22Rv1 (cell line): ENCODE data around the gene SH3BP5.

ENCODE experiments used
- CTCF ChIP-seq: fragments of 450-650 bp; IDR thresholded peaks from 2 replicates; pipeline ENCODE4 v1.5.1; 2017; ENCODE audit warnings: mild to moderate bottlenecking
- ZFX ChIP-seq: fragments of 450-650 bp; IDR thresholded peaks from 2 replicates; pipeline ENCODE4 v1.6.1; 2017; ENCODE audit warnings: antibody characterized with exemption, borderline replicate concordance

- TF ChIP-seq CTCF (no peak), ZFX (no peak)
These were observed 9.3 kb downstream of the SH3BP5 start for GRCh38 chr3:15323063-15323462.
